Suprapubic skin (tissue), 4 donors: ENCODE results near the gene PROKR1. TPM values are rescaled to one million over a fixed set of nuclear protein-coding genes. Genes with fewer than 3 reads are reported as not detected.

Experiments
- DNase-seq, 2 donors: peaks; one replicate each; pipeline ENCODE4 v3.0.0-alpha.2; 2019; ENCODE audit warnings: low spot score in 2 of 2
- H3K27ac ChIP-seq: fragments of 200-600 bp; sonication (generic); one replicate; pipeline ENCODE4 v1.5.1; 2019
- H3K27me3 ChIP-seq: fragments of 200-600 bp; sonication (generic); one replicate; pipeline ENCODE4 v1.5.1; 2019
- H3K36me3 ChIP-seq: fragments of 200-600 bp; sonication (generic); one replicate; pipeline ENCODE4 v1.5.1; 2019
- H3K4me1 ChIP-seq: fragments of 200-600 bp; sonication (generic); one replicate; pipeline ENCODE4 v1.5.1; 2019
- H3K4me3 ChIP-seq: fragments of 200-600 bp; sonication (generic); one replicate; pipeline ENCODE4 v1.5.1; 2019; ENCODE audit warnings: mild to moderate bottlenecking
- H3K9me3 ChIP-seq: fragments of 200-600 bp; sonication (generic); one replicate; pipeline ENCODE4 v1.5.1; 2019
- CTCF ChIP-seq, 2 donors: fragments of 200-600 bp in 1 of 2; fragments of 450-650 bp in 1 of 2; sonication (generic) in 1 of 2; IDR thresholded peaks; one replicate each; pipeline ENCODE4 v1.5.1; 2016 to 2019; ENCODE audit warnings: antibody characterized with exemption in 2 of 2, mild to moderate bottlenecking in 1 of 2, moderate library complexity in 1 of 2
- EP300 ChIP-seq: sonication (generic); formaldehyde crosslinking; IDR thresholded peaks from one replicate; pipeline ENCODE4 v1.6.1; 2017; ENCODE audit warnings: antibody characterized with exemption
- POLR2A ChIP-seq, 2 donors: fragments of 450-650 bp; IDR thresholded peaks; one replicate each; pipeline ENCODE4 v1.6.1; 2017; ENCODE audit warnings: antibody characterized with exemption in 2 of 2, mild to moderate bottlenecking in 2 of 2, moderate library complexity in 2 of 2
- POLR2AphosphoS5 ChIP-seq, 3 donors: sonication (generic); formaldehyde crosslinking; IDR thresholded peaks; one replicate each; pipeline ENCODE4 v1.6.1; 2017; ENCODE audit warnings: antibody characterized with exemption in 3 of 3
- WGBS: methylation state at CpG from one replicate; pipeline ENCODE4 v1.1.5; 2018; 5-methylcytosine and 5-hydroxymethylcytosine counted together
- total RNA-seq, 4 donors: library from RNA; depleted of rRNA; stranded (reverse); fragments of >200 nt; gene quantifications; one replicate each; pipeline ENCODE4 v1.1.0, GENCODE V29; 2016

The PROKR1 gene
- total RNA-seq, 4 donors from 2014 or later = 0.13 to 0.24 TPM; not detected in 2

GRCh38 chr2:68620772-68621171, 22.6 kb upstream of the PROKR1 start:
- Histone ChIP-seq H3K4me3 (no peak overlapping the region), H3K27me3 (no peaks in the 10 kb centered on the region), H3K9me3 (no peaks in the 10 kb centered on the region), H3K36me3 (no peaks in the 10 kb centered on the region), H3K4me1 (no peaks in the 10 kb centered on the region), H3K27ac (no peak overlapping the region)
- no peak for TF ChIP-seq POLR2A (IDR thresholded peaks at IDR 0.05)
- TF ChIP-seq EP300 = no peak
- no peak for TF ChIP-seq POLR2AphosphoS5 (IDR thresholded peaks at IDR 0.05)
- no peak for TF ChIP-seq CTCF (IDR thresholded peaks at IDR 0.05)
- DNase-seq = no peak

- no peaks in the 10 kb centered on the region for H3K36me3 ChIP-seq
- TF ChIP-seq POLR2AphosphoS5 (IDR thresholded peaks at IDR 0.05) = no peak
- TF ChIP-seq CTCF (IDR thresholded peaks at IDR 0.05) = no peak
- TF ChIP-seq EP300 = no peak
- TF ChIP-seq POLR2A (IDR thresholded peaks at IDR 0.05) = no peak
- no peak overlapping the region for H3K27ac ChIP-seq
- H3K27me3 ChIP-seq = no peaks in the 10 kb centered on the region
- H3K9me3 ChIP-seq = peaks cover 4% of the 10 kb centered on the region
- DNase-seq = no peak
- WGBS = 97% methylated on average over 6 of the region's 6 CpGs
- no peaks in the 10 kb centered on the region for H3K4me1 ChIP-seq
- no peak overlapping the region for H3K4me3 ChIP-seq
These were observed 19.6 kb upstream of the PROKR1 start for GRCh38 chr2:68623820-68624219.

- Histone ChIP-seq H3K27me3 (no peaks in the 10 kb centered on the region), H3K9me3 (peaks cover 8% of the 10 kb centered on the region), H3K27ac (no peak overlapping the region), H3K4me3 (no peak overlapping the region), H3K36me3 (no peaks in the 10 kb centered on the region), H3K4me1 (no peaks in the 10 kb centered on the region)
- WGBS = 78% methylated on average over 2 of the region's 3 CpGs
- TF ChIP-seq EP300 (no peak), CTCF (IDR thresholded peaks at IDR 0.05) (no peak), POLR2AphosphoS5 (IDR thresholded peaks at IDR 0.05) (no peak), POLR2A (IDR thresholded peaks at IDR 0.05) (no peak)
- no peak for DNase-seq
These were observed 15.8 kb upstream of the PROKR1 start for GRCh38 chr2:68627615-68628014.

GRCh38 chr2:68632021-68632420, 11.4 kb upstream of the PROKR1 start:
- Histone ChIP-seq H3K36me3 (no peaks in the 10 kb centered on the region), H3K4me3 (no peak overlapping the region), H3K9me3 (peaks cover 8% of the 10 kb centered on the region), H3K27me3 (no peaks in the 10 kb centered on the region), H3K27ac (no peak overlapping the region), H3K4me1 (no peaks in the 10 kb centered on the region)
- no peak for DNase-seq
- TF ChIP-seq POLR2A (IDR thresholded peaks at IDR 0.05) (no peak), POLR2AphosphoS5 (IDR thresholded peaks at IDR 0.05) (no peak), CTCF (IDR thresholded peaks at IDR 0.05) (no peak), EP300 (no peak)
- WGBS = 38% methylated on average over 3 of the region's 3 CpGs

- peaks cover 5% of the 10 kb centered on the region for H3K27me3 ChIP-seq
- no peak overlapping the region for H3K4me3 ChIP-seq
- DNase-seq = no peak
- TF ChIP-seq POLR2AphosphoS5 (IDR thresholded peaks at IDR 0.05) (no peak), CTCF (IDR thresholded peaks at IDR 0.05) (no peak), EP300 (no peak), POLR2A (IDR thresholded peaks at IDR 0.05) (no peak)
- H3K4me1 ChIP-seq = no peaks in the 10 kb centered on the region
- no peaks in the 10 kb centered on the region for H3K9me3 ChIP-seq
- WGBS = 68% methylated on average over 3 of the region's 3 CpGs
- H3K36me3 ChIP-seq = no peaks in the 10 kb centered on the region
- H3K27ac ChIP-seq = no peak overlapping the region
These were observed 6.3 kb upstream of the PROKR1 start for GRCh38 chr2:68637047-68637446.
